Erythroblast (primary cell): ENCODE results near the gene SAT2.
A peak's percentile ranks its signal among the peaks of the same experiment; 100 is the strongest.
"Not testable (repeated sequence)": the region's sequence is repeated elsewhere in the genome, so short reads cannot be mapped to it uniquely, and the experiment has no call there.

Source experiments
- DNase-seq, 2 experiments: peaks; one replicate each; lab custom pipeline; 2025; lab: John Stamatoyannopoulos, UW
- GATA1 ChIP-seq: IDR thresholded peaks from 2 replicates; pipeline ENCODE4 v1.6.1; 2011; ENCODE audit warnings: low read depth, mild to moderate bottlenecking, control low read depth, low read length, moderate library complexity
- POLR2A ChIP-seq: IDR thresholded peaks from 2 replicates; pipeline ENCODE4 v1.6.1; 2011; ENCODE audit warnings: mild to moderate bottlenecking, low read length

The SAT2 gene

DNA sequence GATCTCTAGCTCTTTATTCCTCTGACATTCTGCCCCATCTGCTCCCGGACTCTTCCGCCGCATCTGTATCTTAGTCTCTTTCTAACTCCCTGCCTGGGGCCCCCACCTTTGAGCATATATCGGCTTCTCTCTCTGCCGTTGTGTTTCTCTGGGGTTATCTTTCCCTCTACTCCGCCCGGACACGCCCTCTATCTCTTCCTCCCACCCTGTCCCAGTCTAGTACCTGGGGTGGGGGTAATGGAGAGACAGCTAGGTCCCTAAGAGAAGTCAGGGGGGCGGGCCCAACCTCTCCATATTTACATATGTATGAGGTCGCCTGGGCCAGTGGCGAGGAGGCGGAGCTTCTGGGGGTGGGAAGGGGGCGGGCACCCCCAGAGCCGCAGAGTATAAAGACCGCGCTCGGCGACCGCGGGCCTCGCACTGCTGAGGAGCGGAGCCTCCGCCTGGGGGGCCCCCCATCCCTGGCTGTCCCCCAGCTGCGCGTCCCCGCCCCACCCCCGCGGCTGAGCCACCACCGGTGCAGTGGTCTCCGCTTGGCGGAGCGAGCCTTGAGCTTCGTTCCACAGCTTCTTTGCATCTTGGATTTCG, 23.0 kb upstream of the SAT2 start, which contains the start of gene ATP1B2:
Gene ATP1B2 (plus strand): TSS at position 418 of the 588 bp plus-strand sequence. CDS start 593 bp downstream, outside the sequence.
- DNase-seq: peak; percentile 97 to 100
- peak; percentile 57 for TF ChIP-seq GATA1
- peak; percentile 77 for TF ChIP-seq POLR2A

DNA sequence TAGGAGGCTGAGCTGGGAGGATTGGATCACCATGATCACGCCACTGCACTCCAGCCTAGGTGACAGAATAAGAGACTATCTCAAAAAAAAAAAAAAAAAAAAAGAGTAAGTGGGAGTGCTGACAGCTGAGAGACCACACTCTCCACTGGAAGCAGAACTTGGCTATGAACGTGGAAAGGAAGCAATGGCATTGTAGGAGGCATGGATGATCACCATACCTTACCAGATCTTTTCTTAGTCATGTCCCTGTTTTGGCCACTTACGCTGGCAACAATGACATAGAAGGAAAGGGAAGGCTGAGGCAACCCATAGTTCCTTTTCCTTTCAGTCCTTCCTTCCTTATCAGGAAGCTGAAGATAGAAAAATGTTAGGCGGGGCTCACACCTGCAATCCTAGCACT, 19.4 kb upstream of the SAT2 start:
- TF ChIP-seq POLR2A (no peak), GATA1 (no peak)
- peak; percentile 36 to 62 for DNase-seq

DNA sequence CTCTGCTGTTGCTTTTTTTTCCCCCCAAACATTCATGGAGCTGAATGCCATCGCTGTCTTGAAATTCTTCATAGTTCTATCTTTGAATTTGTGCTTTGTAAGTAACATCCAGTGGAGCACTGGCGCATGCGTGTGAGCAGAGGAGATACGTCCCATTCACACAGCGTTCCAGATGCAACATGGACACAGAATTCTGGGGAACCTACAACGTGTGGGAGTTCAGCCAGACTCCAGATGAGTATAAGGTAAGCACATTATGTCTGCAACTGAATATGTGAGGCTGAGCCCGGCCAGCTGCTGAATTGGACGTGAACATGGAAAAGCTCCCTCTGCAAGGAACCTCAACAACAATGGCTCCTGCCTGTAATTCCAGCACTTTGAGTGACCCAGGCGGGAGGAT, 18.8 kb upstream of the SAT2 start:
- DNase-seq: no peak
- no peak for TF ChIP-seq GATA1
- no peak for TF ChIP-seq POLR2A

DNA sequence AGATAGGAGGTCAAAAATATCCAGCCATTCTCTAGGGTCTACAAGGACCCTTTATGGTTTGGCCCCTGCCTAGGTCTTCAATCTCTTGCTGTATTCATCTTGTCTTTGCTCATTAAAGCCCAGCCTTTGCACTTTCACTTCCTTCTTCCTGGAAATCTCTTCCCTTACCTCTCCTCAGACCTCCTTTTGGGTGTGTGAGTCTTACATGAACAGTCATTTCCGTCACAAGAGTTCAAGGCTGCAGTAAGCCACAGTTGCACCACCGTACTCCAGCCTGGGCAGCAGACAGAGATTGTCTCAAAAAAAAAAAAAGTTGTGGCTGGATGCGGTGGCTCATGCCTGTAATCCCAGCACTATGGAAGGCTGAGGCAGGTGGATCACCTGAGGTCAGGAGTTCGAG, 17.2 kb upstream of the SAT2 start:
- TF ChIP-seq GATA1 (no peak), POLR2A (no peak)
- DNase-seq: no peak

DNA sequence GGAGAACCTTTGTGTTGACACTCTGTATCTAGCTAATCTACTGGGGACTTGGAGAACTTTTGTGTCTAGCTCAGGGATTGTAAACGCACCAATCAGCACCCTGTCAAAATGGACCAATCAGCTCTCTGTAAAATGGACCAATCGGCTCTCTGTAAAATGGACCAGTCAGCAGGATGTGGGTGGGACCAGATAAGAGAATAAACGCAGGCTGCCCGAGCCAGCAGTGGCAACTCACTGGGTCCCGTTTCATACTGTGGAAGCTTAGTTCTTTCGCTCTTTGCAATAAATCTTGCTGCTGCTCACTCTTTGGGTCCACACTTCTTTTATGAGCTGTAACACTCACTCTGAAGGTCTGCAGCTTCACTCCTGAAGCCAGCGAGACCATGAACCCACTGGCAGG, 14.0 kb upstream of the SAT2 start:
- peak; percentile 56 for TF ChIP-seq POLR2A
- DNase-seq: peak; percentile 36 to 47

DNA sequence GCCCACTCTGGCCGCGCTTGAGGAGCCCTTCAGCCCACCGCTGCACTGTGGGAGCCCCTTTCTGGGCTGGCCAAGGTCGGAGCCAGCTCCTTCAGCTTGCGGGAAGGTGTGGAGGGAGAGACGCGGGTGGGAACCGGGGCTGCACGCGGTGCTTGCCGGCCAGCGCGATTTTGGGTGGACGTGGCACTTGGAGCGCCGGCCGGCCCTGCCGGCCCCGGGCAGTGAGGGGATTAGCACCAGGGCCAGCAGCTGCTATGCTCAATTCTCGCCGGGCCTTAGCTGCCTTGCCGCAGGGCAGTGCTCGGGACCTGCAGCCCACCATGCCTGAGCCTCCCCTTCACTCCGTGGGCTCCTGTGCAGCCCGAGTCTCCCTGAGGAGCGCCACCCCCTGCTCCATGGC, 13.2 kb upstream of the SAT2 start:
- no peak for TF ChIP-seq POLR2A
- TF ChIP-seq GATA1: no peak
- DNase-seq: no peak

DNA sequence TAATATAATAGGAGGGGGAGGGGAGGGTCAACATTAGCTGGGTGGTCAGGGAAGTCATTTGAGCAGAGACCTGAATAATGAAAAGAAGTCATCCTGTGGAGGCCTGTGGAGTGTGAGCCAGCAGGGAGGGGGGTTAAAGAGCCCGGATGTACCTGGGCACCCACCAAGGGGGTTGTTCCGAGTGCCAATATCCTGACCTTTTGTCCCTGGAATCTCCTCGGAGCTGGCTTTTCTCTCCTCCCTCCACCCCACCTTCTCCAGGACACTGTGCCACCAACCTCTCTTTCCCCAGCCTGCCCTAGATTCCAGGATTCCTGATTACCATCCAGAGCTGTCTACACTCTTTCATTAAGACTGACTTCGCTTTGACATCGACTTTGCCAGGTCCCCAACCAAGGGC, 8.5 kb upstream of the SAT2 start:
- TF ChIP-seq POLR2A: no peak
- no peak for TF ChIP-seq GATA1
- DNase-seq: no peak

DNA sequence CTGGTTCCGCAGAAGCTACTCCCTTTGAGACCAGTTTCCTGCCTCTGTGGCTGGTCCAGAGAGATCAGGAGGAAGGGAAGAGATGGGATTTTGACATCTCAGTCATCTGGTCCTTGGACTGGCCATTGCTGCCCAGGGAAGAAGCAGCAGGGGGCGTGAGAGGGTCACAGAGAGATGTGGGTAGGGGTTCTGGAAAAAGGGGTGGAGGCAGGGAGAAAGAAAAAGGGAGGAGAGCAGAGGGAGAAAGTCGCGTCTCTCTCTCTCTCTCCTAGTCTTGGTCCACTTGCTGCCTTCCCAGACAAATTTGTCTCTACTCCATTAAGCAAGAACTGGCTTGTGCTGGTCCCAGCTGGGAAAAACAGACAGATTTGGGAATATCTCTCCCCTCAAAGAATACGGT, 6.8 kb upstream of the SAT2 start:
- no peak for TF ChIP-seq POLR2A
- TF ChIP-seq GATA1: no peak
- peak; percentile 47 to 63 for DNase-seq

DNA sequence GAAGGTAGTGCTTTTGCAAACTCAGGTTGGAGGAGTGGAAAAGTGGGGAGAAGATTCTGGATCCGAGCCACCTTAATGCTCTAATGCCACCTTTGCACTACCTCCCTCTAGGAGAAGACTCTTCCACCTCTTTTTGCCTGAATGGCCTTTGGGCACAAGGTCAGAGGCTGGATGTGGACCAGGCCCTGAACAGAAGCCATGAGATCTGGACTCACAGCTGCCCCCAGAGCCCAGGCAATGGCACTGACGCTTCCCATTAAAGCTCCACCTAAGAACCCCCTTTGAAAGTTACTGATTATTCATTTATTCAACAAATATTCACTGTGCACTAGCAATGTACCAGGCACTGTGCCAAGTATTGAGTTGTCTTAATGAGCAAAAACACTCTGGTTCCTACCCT, 5.5 kb upstream of the SAT2 start:
- no peak for DNase-seq
- no peak for TF ChIP-seq GATA1
- no peak for TF ChIP-seq POLR2A

DNA sequence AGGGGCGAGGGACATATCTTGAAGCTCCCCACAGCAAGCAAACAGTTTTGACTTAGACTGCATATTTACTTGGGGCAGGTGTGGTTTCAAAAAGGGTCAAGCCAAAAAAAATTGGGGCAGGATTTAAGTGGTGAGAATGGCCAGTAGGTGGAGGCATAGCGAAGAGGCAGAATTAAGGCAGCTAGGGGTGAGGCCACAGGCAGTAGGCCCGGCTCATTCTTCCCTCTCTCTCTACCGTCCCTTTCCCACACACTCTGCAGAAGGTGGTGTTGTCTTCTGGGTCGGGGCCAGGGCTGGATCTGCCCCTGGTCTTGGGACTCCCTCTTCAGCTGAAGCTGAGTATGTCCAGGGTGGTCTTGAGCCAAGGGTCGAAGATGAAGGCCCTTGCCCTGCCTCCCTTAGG, 4.9 kb upstream of the SAT2 start:
- TF ChIP-seq POLR2A (no peak), GATA1 (no peak)
- peak; percentile 80 to 86 for DNase-seq

DNA sequence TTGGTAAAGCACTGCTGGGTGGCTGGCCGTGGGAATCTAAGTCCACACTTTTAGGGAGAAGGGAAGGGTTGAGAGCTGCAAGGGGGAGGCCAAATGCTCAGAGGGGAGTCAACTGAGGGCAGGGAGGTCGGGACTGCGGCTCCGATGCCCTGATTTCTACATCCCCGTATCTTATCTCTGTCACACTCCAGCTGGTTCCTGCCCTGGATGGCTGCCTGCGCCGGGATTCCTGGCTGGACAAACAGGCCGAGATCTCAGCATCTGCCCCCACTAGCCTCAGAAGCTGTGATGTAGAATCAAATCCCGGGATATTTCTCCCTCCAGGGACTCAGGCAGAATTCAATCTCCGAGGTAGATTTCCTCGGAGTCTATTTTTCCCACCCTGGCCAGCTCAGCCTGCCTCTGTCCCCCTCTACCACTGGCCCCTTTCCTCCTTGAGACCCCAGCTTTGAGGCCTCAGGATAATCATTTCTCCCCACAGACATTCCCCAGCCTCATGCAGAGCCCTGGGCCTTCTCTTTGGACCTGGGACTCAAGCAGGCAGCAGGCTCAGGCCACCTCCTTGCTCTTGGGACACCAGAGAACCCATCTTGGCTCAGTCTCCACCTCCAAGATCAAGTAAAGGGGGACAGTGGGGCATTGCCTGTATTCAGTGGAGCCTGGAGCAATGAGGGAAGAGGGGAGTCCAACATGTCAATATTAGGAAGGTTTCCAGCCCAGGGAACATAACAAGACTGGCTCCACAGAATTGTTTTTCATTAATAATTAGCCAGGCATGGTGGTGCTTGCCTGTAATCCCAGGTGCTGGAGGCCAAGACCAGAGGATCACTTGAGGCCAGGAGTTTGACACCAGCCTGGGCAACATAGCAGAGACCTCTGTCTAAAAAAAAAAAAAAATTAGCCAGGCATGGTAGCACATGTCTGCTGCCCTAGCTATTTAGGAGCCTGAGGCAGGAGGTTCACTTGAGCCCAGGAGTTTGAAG, 4.1 kb upstream of the SAT2 start:
- DNase-seq: no peak
- TF ChIP-seq POLR2A: no peak
- no peak for TF ChIP-seq GATA1

DNA sequence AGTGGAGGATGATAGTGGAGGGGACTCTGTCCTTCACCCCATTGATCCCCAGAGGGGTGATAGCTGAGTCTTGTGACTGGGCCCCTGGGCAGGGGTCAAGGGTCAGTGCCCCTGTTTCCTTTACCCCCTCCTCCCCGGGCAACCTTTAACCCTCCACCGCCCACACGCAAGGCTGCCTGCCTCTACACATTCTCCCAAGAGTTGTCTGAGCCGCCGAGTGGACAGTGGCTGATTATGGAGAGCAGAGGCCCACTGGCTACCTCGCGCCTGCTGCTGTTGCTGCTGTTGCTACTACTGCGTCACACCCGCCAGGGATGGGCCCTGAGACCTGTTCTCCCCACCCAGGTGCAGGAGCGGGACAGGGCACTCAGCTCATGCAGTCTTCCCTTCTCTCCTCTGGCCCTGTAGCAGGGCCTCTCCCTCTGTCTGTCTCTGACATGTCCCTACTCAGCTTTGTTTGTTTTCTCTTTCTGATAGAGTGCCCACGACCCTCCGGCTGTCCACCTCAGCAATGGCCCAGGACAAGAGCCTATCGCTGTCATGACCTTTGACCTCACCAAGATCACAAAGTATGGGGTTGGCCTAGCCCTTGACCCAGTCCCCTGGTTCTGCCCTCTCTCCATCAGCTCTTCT, 2.4 kb upstream of the SAT2 start, which contains the start of gene SHBG:
Gene SHBG (plus strand): TSS at position 197 of the 633 bp plus-strand sequence. CDS start 38 bp downstream, at position 235.
- TF ChIP-seq GATA1: no peak
- no peak for TF ChIP-seq POLR2A
- no peak for DNase-seq

DNA sequence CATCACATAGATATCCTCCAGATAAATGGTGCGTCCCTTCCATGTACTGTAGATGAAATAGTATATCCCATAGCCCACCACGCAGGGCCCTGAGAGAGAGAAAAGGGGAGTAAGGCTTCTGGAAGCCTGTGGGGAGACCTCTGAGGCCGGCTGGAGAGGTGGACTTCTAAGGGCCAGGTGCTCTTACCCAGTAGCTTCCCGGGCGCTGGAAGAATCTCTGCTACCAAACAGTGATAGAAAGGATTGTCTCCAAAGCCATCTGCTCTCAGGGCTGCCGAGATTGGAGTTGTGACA, 718 bp downstream of the SAT2 start:
- peak in 1 of 2 experiments; percentile 50 for DNase-seq
- no peak for TF ChIP-seq POLR2A
- TF ChIP-seq GATA1: no peak

DNA sequence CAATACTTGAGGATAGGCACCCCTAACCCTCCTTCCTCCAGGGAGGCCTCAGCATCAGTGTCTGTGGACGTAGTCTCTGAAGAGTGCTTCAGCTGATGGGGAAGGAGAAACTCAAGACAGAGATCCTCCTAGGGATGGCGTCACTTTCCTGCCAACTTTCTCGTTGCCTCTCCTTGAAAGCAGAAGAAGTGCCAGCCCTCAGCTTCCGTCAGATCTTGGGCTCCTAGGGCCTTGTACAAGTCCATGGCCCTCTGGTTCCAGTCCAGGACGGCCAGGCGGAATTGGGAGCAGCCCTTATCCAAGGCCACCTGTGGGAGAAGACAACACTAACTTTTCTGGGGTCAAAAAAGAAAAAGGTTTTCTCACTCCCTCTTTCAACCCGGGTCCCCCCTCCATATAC, 1.3 kb downstream of the SAT2 start:
- TF ChIP-seq GATA1 (no peak), POLR2A (no peak)
- no peak for DNase-seq

DNA sequence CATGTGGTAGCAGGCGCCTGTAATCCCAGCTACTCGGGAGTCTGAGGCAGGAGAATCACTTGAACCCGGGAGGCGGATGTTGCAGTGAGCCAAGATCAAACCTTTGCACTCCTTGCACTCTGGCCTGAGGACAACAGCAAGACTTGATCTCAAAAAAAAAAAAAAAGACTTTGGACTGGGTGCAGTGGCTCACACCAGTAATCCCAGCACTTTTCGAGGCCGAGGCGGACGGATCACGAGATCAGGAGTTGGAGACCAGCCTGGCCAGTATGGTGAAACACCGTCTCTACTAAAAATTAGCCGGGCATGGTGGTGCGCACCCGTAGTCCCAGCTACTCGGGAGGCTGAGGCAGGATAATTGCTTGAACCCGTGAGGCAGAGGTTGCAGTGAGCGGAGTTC, 1.9 kb downstream of the SAT2 start:
- not testable (repeated sequence) for DNase-seq
